H1 (cell line): ENCODE results near the gene MYO18A. TPM values are rescaled to one million over a fixed set of nuclear protein-coding genes. Genes with fewer than 3 reads are reported as not detected.

Source experiments
- CTCF ChIA-PET: fragments of 300-600 bp; sonication (Branson Sonifier 250); formaldehyde crosslinking; loops from one replicate; lab custom pipeline; 2021; ENCODE audit not compliant: partially characterized antibody; lab: Charles Lee
- POLR2A ChIA-PET: fragments of 300-600 bp; sonication (Branson Sonifier 250); formaldehyde crosslinking; loops from one replicate; lab custom pipeline; 2021; ENCODE audit warnings: inconsistent platforms; ENCODE audit not compliant: partially characterized antibody; lab: Charles Lee
- DNase-seq, 2 experiments: peaks; one replicate each; pipeline versions ENCODE4 v3.0.0 to v3.0.0-alpha.2; 2010 to 2022; ENCODE audit warnings: low spot score in 2 of 2, low read depth in 1 of 2, mixed read lengths in 1 of 2
- FAIRE-seq: peaks from 2 replicates; lab custom pipeline; 2011; peaks lifted over from hg19 to GRCh38; lab: Jason Lieb, UNC
- H2AFZ ChIP-seq: 2 replicates; pipeline ENCODE4 v1.8.1; 2012; ENCODE audit warnings: low read length, inconsistent platforms
- H2AK5ac ChIP-seq: 2 replicates; pipeline ENCODE4 v1.6.1; 2013; ENCODE audit warnings: low read depth, low read length
- H2BK120ac ChIP-seq: replicated peaks from 2 replicates; pipeline ENCODE3; 2013; ENCODE audit warnings: low read depth, low read length, inconsistent platforms
- H2BK12ac ChIP-seq: 2 replicates; pipeline ENCODE4 v1.6.1; 2013; ENCODE audit warnings: low read depth, low read length
- H2BK15ac ChIP-seq: 2 replicates; pipeline ENCODE4 v1.6.1; 2013; ENCODE audit warnings: low read length
- H2BK20ac ChIP-seq: 2 replicates; pipeline ENCODE4 v1.6.1; 2013; ENCODE audit warnings: low read length
- H2BK5ac ChIP-seq: 2 replicates; pipeline ENCODE4 v1.6.1; 2013; ENCODE audit warnings: low read depth, low read length
- H3K14ac ChIP-seq: 2 replicates; pipeline ENCODE4 v1.6.1; 2013; ENCODE audit warnings: inconsistent platforms; ENCODE audit not compliant: insufficient read length
- H3K18ac ChIP-seq: 2 replicates; pipeline ENCODE4 v1.6.1; 2013; ENCODE audit warnings: low read length; ENCODE audit errors: extremely low read depth
- H3K23ac ChIP-seq: 2 replicates; pipeline ENCODE4 v1.6.1; 2013; ENCODE audit warnings: inconsistent platforms; ENCODE audit not compliant: insufficient read length
- H3K23me2 ChIP-seq: 2 replicates; pipeline ENCODE4 v1.6.1; 2013; ENCODE audit warnings: low read depth, low read length
- H3K27ac ChIP-seq: 2 replicates; pipeline ENCODE4 v1.6.1; 2011; ENCODE audit warnings: low read depth, low read length, inconsistent platforms
- H3K27me3 ChIP-seq, 4 experiments: replicated peaks in 1 of 4; 1 replicate in 1 of 4; 2 replicates in 3 of 4; pipeline versions ENCODE4 v1.6.1 to v1.8.1; 2011 to 2013; ENCODE audit warnings: low read length in 3 of 4, mild to moderate bottlenecking in 3 of 4, inconsistent platforms in 2 of 4, mixed read lengths in 2 of 4, moderate library complexity in 1 of 4; ENCODE audit not compliant: control insufficient read depth in 3 of 4, insufficient read depth in 3 of 4; ENCODE audit errors: extremely low read depth in 1 of 4
- H3K36me3 ChIP-seq, 4 experiments: 2 replicates each; pipeline versions ENCODE4 v1.6.1 to v1.8.1; 2011 to 2013; ENCODE audit warnings: mild to moderate bottlenecking in 4 of 4, low read length in 3 of 4, moderate library complexity in 2 of 4, control low read depth in 1 of 4, inconsistent platforms in 1 of 4; ENCODE audit not compliant: insufficient read depth in 4 of 4, control insufficient read depth in 2 of 4
- H3K4ac ChIP-seq: replicated peaks from 2 replicates; pipeline ENCODE3; 2013; ENCODE audit warnings: low read length, low read depth, mixed read lengths, inconsistent platforms; ENCODE audit not compliant: insufficient read length
- H3K4me1 ChIP-seq, 4 experiments: replicated peaks in 1 of 4; 1 replicate in 1 of 4; 2 replicates in 3 of 4; pipeline versions ENCODE4 v1.6.1 to v1.8.1; 2011 to 2013; ENCODE audit warnings: low read length in 3 of 4, inconsistent platforms in 2 of 4, mixed read lengths in 1 of 4; ENCODE audit not compliant: insufficient read depth in 4 of 4, control insufficient read depth in 3 of 4
- H3K4me2 ChIP-seq, 2 experiments: 2 replicates each; pipeline versions ENCODE4 v1.6.1 to v1.8.1; 2011 to 2013; ENCODE audit warnings: low read depth in 2 of 2, low read length in 2 of 2, control low read depth in 1 of 2, inconsistent platforms in 1 of 2, mild to moderate bottlenecking in 1 of 2; ENCODE audit not compliant: insufficient read depth in 1 of 2
- H3K4me3 ChIP-seq, 4 experiments: fragments of 200-600, 300-600 bp in 1 of 4; sonication (generic), shearing (Covaris generic), sonication (Bioruptor Twin) in 1 of 4; 2 replicates each; pipeline versions ENCODE4 v1.5.1 to v1.8.1; 2011 to 2016; ENCODE audit warnings: low read length in 4 of 4, low read depth in 3 of 4, control low read depth in 2 of 4, inconsistent platforms in 2 of 4, mild to moderate bottlenecking in 2 of 4, mixed read lengths in 1 of 4, moderate library complexity in 1 of 4; ENCODE audit not compliant: insufficient read depth in 2 of 4; ENCODE audit errors: extremely low read depth in 1 of 4
- H3K56ac ChIP-seq: replicated peaks from 2 replicates; pipeline ENCODE3; 2013; ENCODE audit warnings: low read depth, mild to moderate bottlenecking, mixed read lengths, low read length, inconsistent platforms; ENCODE audit not compliant: insufficient read length
- H3K79me1 ChIP-seq: 2 replicates; pipeline ENCODE4 v1.6.1; 2013; ENCODE audit warnings: low read depth, low read length, control low read depth
- H3K79me2 ChIP-seq, 2 experiments: 2 replicates each; pipeline versions ENCODE4 v1.6.1 to v1.8.1; 2012 to 2013; ENCODE audit warnings: low read length in 2 of 2, mild to moderate bottlenecking in 2 of 2, inconsistent platforms in 1 of 2; ENCODE audit not compliant: insufficient read depth in 2 of 2, control insufficient read depth in 1 of 2
- H3K9ac ChIP-seq, 4 experiments: replicated peaks in 1 of 4; 1 replicate in 1 of 4; 2 replicates in 3 of 4; pipeline versions ENCODE4 v1.6.1 to v1.8.1; 2011 to 2013; ENCODE audit warnings: low read depth in 3 of 4, low read length in 3 of 4, control low read depth in 2 of 4, mild to moderate bottlenecking in 2 of 4, moderate library complexity in 2 of 4, inconsistent platforms in 1 of 4; ENCODE audit errors: extremely low read depth in 1 of 4
- H3K9me3 ChIP-seq, 2 experiments: 2 replicates each; pipeline versions ENCODE4 v1.6.1 to v1.8.1; 2012 to 2013; ENCODE audit warnings: mild to moderate bottlenecking in 2 of 2, moderate library complexity in 2 of 2, control low read depth in 1 of 2, inconsistent platforms in 1 of 2, low read depth in 1 of 2, low read length in 1 of 2, mixed read lengths in 1 of 2; ENCODE audit not compliant: insufficient read depth in 2 of 2
- H4K20me1 ChIP-seq, 2 experiments: replicated peaks in 1 of 2; 2 replicates each; pipeline versions ENCODE3 to v1.8.1; 2011 to 2013; ENCODE audit warnings: inconsistent platforms in 2 of 2, low read length in 2 of 2, mild to moderate bottlenecking in 1 of 2; ENCODE audit not compliant: insufficient read depth in 2 of 2, control insufficient read depth in 1 of 2
- H4K5ac ChIP-seq: 2 replicates; pipeline ENCODE4 v1.6.1; 2013; ENCODE audit warnings: low read length, low read depth, mixed read lengths, inconsistent platforms; ENCODE audit not compliant: insufficient read length
- H4K8ac ChIP-seq: 2 replicates; pipeline ENCODE4 v1.8.0; 2013; ENCODE audit warnings: mild to moderate bottlenecking, moderate library complexity, low read length, inconsistent platforms; ENCODE audit not compliant: insufficient read depth; ENCODE audit errors: extremely low read depth
- H4K91ac ChIP-seq: replicated peaks from 2 replicates; pipeline ENCODE3; 2013; ENCODE audit warnings: low read length, mixed read lengths, inconsistent platforms; ENCODE audit not compliant: insufficient read length
- CHD2 ChIP-seq: IDR thresholded peaks from 2 replicates; pipeline ENCODE4 v1.6.1; 2012; ENCODE audit warnings: low read length, improper control_type of control experiment
- SP1 ChIP-seq: IDR thresholded peaks from 2 replicates; pipeline ENCODE4 v1.6.1; 2011; ENCODE audit warnings: low read depth, low read length
- WGBS, 2 experiments: shearing (Covaris generic) in 1 of 2; methylation state at CpG; one replicate each; pipeline versions ENCODE4 v1.1.6 to v1.1.7; 2013 to 2015; ENCODE audit warnings: low lambda C conversion rate in 2 of 2, mixed read lengths in 2 of 2, inconsistent platforms in 1 of 2, low coverage in 1 of 2, missing lambda C conversion rate in 1 of 2; ENCODE audit not compliant: insufficient replicate concordance in 2 of 2, insufficient coverage in 1 of 2, insufficient read length in 1 of 2; ENCODE audit errors: extremely low coverage in 1 of 2, missing lambda C conversion rate in 1 of 2; 5-methylcytosine and 5-hydroxymethylcytosine counted together
- polyA plus RNA-seq, 7 experiments: library from polyadenylated mRNA; depleted of rRNA in 3 of 7; stranded (reverse) in 5 of 7; unstranded in 2 of 7; fragments of >200 nt in 5 of 7; fragments of 200-250 nt in 2 of 7; gene quantifications; 1 replicate in 5 of 7; 2 replicates in 1 of 7; 4 replicates in 1 of 7; pipeline versions ENCODE4 v1.2.1 to v1.2.3, GENCODE V29; 2011 to 2013; ENCODE audit warnings: missing spikeins in 2 of 7, mixed read lengths in 2 of 7
- total RNA-seq: library from RNA; stranded (reverse); fragmentation: NEBNext Ultra II Directional; extraction: Animal tissue kit (Norgen Biotek cat#: 25700); gene quantifications from 2 replicates; pipeline ENCODE4 v1.2.1, GENCODE V29; 2021

The MYO18A gene
- total and polyA plus RNA-seq, 2 of the 8 experiments (the other 6 are each of a cell fraction or from before 2014, with no cell fraction given): 7.6 to 43.8 TPM

GRCh38 chr17:29120433-29120832 lies 59.8 kb downstream of the MYO18A start:
- Histone ChIP-seq H2BK5ac (no peak overlapping the region), H3K14ac (no peak overlapping the region), H4K8ac (peak overlapping the region; percentile 1; the same call in 1 of the 2 replicates), H3K27ac (no peak overlapping the region), H3K4ac (no peak overlapping the region), H3K27me3 (no peaks in the 10 kb centered on the region), H3K79me1 (no peaks in the 10 kb centered on the region), H3K79me2 (no peaks in the 10 kb centered on the region), H3K4me2 (no peak overlapping the region), H3K23me2 (no peaks in the 10 kb centered on the region), H3K23ac (no peak overlapping the region), H2AK5ac (no peak overlapping the region), H2BK12ac (no peak overlapping the region), H3K18ac (no peak overlapping the region), H2BK20ac (no peak overlapping the region), H4K91ac (no peak overlapping the region), H2BK15ac (no peak overlapping the region), H2AFZ (no peak overlapping the region), H4K20me1 (no peaks in the 10 kb centered on the region), H3K4me1 (peaks cover 0 to 11% (median 8%) of the 10 kb centered on the region in 4 experiments; a peak in 6 of 7 replicates), H2BK120ac (no peak overlapping the region), H3K56ac (no peak overlapping the region), H3K9me3 (no peaks in the 10 kb centered on the region), H3K9ac (no peak overlapping the region), H4K5ac (no peak overlapping the region), H3K36me3 (peaks cover 0 to 3% (median 0%) of the 10 kb centered on the region in 4 experiments; a peak in 2 of 8 replicates), H3K4me3 (no peak overlapping the region)
- POLR2A ChIA-PET: no interaction called here
- 87% methylated on average over 2 of the region's 2 CpGs; no CpG with 5 or more reads in 1 of the 2 experiments for WGBS, 2 experiments
- CTCF ChIA-PET: interaction anchor here (0.8 to 19.8 kb wide), 8 partner anchors 8 to 217 kb away, joined by 3 to 548 read pairs (median 57); partner anchors contain the start of gene PHF12
- DNase-seq: no peak
- FAIRE-seq: no peak
- TF ChIP-seq CHD2 (no peak), SP1 (no peak)
